ENCODE results near the gene FAAP100. TPM values are rescaled to one million over a fixed set of nuclear protein-coding genes. Genes with fewer than 3 reads are reported as not detected.
A peak's percentile ranks its signal among the peaks of the same experiment; 100 is the strongest.

The FAAP100 gene, protein sequence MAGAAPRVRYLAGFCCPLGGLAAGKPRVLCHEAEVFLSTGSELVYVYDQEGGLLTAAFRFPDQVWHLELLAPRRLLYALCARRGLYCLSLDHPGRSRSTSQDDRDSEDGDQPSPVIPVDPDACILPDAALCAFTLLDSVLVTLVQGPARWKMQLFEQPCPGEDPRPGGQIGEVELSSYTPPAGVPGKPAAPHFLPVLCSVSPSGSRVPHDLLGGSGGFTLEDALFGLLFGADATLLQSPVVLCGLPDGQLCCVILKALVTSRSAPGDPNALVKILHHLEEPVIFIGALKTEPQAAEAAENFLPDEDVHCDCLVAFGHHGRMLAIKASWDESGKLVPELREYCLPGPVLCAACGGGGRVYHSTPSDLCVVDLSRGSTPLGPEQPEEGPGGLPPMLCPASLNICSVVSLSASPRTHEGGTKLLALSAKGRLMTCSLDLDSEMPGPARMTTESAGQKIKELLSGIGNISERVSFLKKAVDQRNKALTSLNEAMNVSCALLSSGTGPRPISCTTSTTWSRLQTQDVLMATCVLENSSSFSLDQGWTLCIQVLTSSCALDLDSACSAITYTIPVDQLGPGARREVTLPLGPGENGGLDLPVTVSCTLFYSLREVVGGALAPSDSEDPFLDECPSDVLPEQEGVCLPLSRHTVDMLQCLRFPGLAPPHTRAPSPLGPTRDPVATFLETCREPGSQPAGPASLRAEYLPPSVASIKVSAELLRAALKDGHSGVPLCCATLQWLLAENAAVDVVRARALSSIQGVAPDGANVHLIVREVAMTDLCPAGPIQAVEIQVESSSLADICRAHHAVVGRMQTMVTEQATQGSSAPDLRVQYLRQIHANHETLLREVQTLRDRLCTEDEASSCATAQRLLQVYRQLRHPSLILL
- total RNA-seq, result 35.4 to 37.2 TPM (median 36.0 TPM) in 3 replicates

DNA sequence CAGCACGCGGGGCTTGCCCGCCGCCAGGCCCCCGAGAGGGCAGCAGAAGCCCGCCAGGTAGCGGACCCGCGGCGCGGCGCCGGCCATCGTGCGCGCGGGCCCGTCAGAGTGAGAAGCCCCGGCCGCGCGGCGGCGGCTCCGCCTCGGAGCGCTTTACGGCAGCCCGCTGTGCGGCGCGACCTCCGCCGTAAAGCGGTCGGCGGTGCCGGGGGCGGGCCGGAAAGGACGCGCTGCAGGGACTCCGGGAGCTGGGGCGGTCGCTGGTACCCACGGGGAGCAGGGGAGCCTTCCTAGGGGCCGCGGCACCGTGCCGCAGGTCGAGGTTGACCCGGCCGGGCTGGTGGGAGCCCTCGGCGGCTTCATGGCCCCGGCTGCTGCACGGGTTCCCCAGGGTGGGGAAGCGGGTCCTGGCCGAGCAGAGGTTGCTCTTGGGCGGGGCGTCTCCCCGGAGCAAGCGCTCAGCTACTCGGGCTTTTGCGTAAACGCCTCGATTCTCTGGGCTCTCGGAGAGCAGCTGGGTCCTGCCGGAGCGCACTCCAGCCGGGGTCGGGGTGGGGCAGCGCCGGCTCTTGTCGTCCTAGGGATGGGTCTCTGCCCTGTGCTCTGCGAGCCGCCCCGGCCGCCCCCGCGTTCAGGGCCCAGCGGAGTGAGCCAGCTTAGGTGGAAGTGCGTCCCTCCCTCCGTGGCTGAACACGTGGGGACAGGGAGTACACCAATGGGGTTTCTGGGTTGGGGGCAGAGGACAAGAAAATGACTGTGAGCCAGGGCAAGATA is at the start of gene FAAP100:
Gene FAAP100 (minus strand): TSS at position 110 of the 774 bp plus-strand sequence. CDS start 23 bp downstream, at position 87.
- peak within 1 kb of the TSS; percentile 87 for H3K27ac Mint-ChIP-seq
- H3K4me1 Mint-ChIP-seq, result peaks cover 25% of the 10 kb centered on the region
- H3K9me3 Mint-ChIP-seq, result no peaks in the 10 kb centered on the region
- TF ChIP-seq, protein P1, sequence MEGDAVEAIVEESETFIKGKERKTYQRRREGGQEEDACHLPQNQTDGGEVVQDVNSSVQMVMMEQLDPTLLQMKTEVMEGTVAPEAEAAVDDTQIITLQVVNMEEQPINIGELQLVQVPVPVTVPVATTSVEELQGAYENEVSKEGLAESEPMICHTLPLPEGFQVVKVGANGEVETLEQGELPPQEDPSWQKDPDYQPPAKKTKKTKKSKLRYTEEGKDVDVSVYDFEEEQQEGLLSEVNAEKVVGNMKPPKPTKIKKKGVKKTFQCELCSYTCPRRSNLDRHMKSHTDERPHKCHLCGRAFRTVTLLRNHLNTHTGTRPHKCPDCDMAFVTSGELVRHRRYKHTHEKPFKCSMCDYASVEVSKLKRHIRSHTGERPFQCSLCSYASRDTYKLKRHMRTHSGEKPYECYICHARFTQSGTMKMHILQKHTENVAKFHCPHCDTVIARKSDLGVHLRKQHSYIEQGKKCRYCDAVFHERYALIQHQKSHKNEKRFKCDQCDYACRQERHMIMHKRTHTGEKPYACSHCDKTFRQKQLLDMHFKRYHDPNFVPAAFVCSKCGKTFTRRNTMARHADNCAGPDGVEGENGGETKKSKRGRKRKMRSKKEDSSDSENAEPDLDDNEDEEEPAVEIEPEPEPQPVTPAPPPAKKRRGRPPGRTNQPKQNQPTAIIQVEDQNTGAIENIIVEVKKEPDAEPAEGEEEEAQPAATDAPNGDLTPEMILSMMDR (IDR thresholded peaks at IDR 0.05; ENCODE audit: unreplicated experiment), result no peak
- peak within 1 kb of the TSS; percentile 84 for H3K4me3 Mint-ChIP-seq
- peak; percentile 76 to 84 for DNase-seq (ENCODE audit: low spot score in 2 of 2, unreplicated experiment in 2 of 2)
- H3K36me3 Mint-ChIP-seq, result peaks cover 15% of the 10 kb centered on the region
- no peaks in the 10 kb centered on the region for H3K27me3 Mint-ChIP-seq (ENCODE audit: low read depth)

DNA sequence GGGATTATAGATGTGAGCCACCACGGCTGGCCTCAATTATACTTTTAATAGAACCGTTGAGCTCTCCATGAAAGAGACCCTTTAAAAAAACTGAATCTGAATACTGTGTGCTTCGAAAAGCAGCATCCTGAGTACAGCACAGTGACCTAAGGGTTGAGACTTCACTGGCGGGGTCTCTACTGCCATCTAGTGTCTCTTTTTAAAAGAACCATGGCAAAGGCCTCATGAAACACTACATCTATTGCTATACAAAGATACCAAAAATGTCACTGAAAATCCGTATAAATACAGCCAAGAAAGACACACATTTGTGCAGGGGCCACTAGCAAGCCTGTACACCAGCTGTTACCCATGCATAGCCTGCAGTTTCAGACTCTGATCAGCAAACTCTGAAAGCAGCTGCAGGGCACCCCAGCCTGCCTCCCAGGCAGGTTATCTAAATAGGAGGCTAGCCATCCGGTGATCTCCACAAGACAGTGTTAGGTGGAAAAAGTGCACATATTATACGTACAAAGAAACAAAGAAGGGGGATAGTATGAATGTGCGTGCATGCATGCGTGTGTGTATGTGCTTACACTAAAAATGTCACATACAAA is 49.5 kb upstream of the FAAP100 start:
- H3K27ac Mint-ChIP-seq, result no peak overlapping the region
- no peak overlapping the region for H3K4me3 Mint-ChIP-seq
- no peak for DNase-seq (ENCODE audit: low spot score in 2 of 2, unreplicated experiment in 2 of 2)
- no peaks in the 10 kb centered on the region for H3K4me1 Mint-ChIP-seq
- no peaks in the 10 kb centered on the region for H3K27me3 Mint-ChIP-seq (ENCODE audit: low read depth)
- H3K36me3 Mint-ChIP-seq, result peaks cover 23% of the 10 kb centered on the region
- TF ChIP-seq, protein P1 (IDR thresholded peaks at IDR 0.05; ENCODE audit: unreplicated experiment), result peak; percentile 57
- no peaks in the 10 kb centered on the region for H3K9me3 Mint-ChIP-seq

DNA sequence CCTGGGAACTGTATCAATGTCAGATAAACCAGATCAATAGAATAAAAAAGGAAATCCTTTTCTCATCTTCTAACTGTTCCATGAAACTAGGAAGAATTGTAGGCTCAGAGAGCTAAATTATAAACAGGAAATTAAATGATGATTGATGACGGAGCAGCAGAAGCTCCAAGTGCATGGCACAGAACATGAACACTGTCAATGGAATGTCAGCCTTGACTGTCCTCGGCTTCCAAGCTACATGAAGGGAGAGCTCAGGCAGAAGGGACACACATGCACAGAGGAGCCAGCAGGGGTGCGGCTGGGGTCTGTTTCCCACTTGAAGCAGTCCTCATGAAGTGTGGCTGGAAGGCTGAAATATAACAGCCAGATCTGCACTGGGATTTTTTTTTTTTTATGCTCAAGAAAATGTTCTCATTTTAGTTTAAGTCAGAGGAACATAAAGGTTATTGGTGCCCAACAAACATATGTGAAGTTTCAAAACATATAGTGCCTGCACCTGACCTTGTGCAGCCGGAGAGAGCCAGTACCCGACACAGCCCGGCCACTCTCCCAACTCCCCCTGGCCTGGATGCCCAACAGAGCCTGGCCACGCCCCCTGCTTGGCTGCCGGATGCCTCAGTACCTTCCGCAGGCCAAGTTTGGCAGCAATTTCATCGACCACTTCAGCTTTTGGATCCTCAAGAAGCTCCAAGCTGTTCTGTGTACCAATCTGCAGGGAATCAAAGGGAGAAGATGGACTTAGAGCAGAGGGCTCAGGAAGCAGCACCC is 47.8 kb upstream of the FAAP100 start:
- peaks cover 16% of the 10 kb centered on the region for H3K36me3 Mint-ChIP-seq
- H3K4me1 Mint-ChIP-seq, result no peaks in the 10 kb centered on the region
- H3K27ac Mint-ChIP-seq, result no peak overlapping the region
- no peak overlapping the region for H3K4me3 Mint-ChIP-seq
- H3K27me3 Mint-ChIP-seq (ENCODE audit: low read depth), result no peaks in the 10 kb centered on the region
- H3K9me3 Mint-ChIP-seq, result no peaks in the 10 kb centered on the region
- DNase-seq (ENCODE audit: low spot score in 2 of 2, unreplicated experiment in 2 of 2), result no peak
- TF ChIP-seq, protein P1 (IDR thresholded peaks at IDR 0.05; ENCODE audit: unreplicated experiment), result no peak

DNA sequence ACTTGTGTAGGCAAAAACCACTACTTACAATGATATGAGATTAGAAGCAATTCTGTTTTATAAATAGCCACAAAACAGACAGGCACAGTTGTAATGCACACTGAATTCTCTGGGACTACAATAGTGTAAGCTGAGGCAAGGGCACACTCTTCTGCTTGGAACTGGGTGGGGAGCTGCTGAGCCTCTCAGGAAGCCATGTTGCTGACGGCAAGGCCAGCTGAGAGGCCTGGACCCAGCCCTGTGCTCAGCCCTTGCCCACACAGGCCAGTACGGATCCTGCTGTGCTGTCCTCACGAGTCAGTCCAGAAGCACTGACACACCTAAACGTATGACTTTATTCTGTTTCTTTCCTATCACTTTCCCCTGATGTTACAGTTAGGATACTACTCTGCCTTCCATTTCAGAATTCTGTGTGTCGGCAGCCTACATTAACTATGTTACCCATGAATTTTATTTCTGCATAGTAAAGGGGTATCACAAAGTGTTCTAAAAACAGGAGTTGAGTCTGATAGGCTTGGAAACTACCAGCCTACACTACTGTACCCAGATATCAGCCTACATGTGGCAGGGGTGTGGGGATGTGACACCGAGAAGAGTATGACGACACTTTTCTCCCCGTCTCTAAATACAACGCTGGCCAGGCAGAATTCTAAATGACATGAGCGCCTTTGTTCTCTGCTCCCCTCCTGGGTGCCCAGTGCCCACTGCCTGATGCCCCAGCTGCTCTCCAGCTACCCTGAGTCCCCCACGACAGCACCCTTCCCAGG is 41.1 kb upstream of the FAAP100 start:
- H3K27ac Mint-ChIP-seq, result no peak overlapping the region
- DNase-seq (ENCODE audit: low spot score in 2 of 2, unreplicated experiment in 2 of 2), result no peak
- no peaks in the 10 kb centered on the region for H3K4me1 Mint-ChIP-seq
- H3K9me3 Mint-ChIP-seq, result no peaks in the 10 kb centered on the region
- TF ChIP-seq, protein P1 (IDR thresholded peaks at IDR 0.05; ENCODE audit: unreplicated experiment), result no peak
- H3K4me3 Mint-ChIP-seq, result no peak overlapping the region
- peaks cover 30% of the 10 kb centered on the region for H3K36me3 Mint-ChIP-seq
- no peaks in the 10 kb centered on the region for H3K27me3 Mint-ChIP-seq (ENCODE audit: low read depth)
